Hepatocyte (in vitro differentiated cells): ENCODE results near the gene SERTAD1. TPM values are rescaled to one million over a fixed set of nuclear protein-coding genes. Genes with fewer than 3 reads are reported as not detected.

Source experiments
- DNase-seq: peaks from one replicate; pipeline ENCODE4 v3.0.0-alpha.2; 2016; ENCODE audit warnings: low spot score
- H2AFZ ChIP-seq: fragments of 200-600 bp; sonication (generic); 2 replicates; pipeline ENCODE4 v1.6.0; 2016; ENCODE audit warnings: antibody characterized with exemption, mild to moderate bottlenecking
- H3K27ac ChIP-seq: fragments of 200-600 bp; sonication (generic); 2 replicates; pipeline ENCODE4 v1.5.1; 2016; ENCODE audit warnings: mild to moderate bottlenecking
- H3K27me3 ChIP-seq: fragments of 200-600 bp; sonication (generic); 2 replicates; pipeline ENCODE4 v1.6.1; 2016
- H3K36me3 ChIP-seq: fragments of 200-600 bp; sonication (generic); replicated peaks from 2 replicates; pipeline ENCODE4 v1.5.1; 2016; ENCODE audit warnings: low read depth; ENCODE audit not compliant: insufficient read depth
- H3K4me1 ChIP-seq: fragments of 200-600 bp; sonication (generic); 2 replicates; pipeline ENCODE4 v1.5.1; 2016; ENCODE audit warnings: mild to moderate bottlenecking, moderate library complexity; ENCODE audit not compliant: insufficient read depth
- H3K4me2 ChIP-seq: fragments of 200-600 bp; sonication (generic); 2 replicates; pipeline ENCODE4 v1.6.0; 2016
- H3K4me3 ChIP-seq: fragments of 200-600 bp; sonication (generic); 2 replicates; pipeline ENCODE4 v1.5.1; 2016; ENCODE audit warnings: mild to moderate bottlenecking
- H3K79me2 ChIP-seq: fragments of 200-600 bp; sonication (generic); 2 replicates; pipeline ENCODE4 v1.6.0; 2017; ENCODE audit warnings: mild to moderate bottlenecking
- H3K9me2 ChIP-seq: fragments of 200-600 bp; sonication (generic); replicated peaks from 2 replicates; pipeline ENCODE4 v1.6.0; 2017; ENCODE audit warnings: mild to moderate bottlenecking; ENCODE audit not compliant: insufficient read depth
- H3K9me3 ChIP-seq: fragments of 200-600 bp; sonication (generic); 2 replicates; pipeline ENCODE4 v1.5.1; 2016; ENCODE audit warnings: low read depth, mild to moderate bottlenecking
- H4K20me1 ChIP-seq: fragments of 200-600 bp; sonication (generic); 2 replicates; pipeline ENCODE4 v1.6.0; 2016; ENCODE audit warnings: mild to moderate bottlenecking; ENCODE audit not compliant: insufficient read depth, poor library complexity, severe bottlenecking
- EZH2 ChIP-seq: fragments of 200-600 bp; sonication (generic); IDR thresholded peaks from 2 replicates; pipeline ENCODE4 v1.6.1; 2016; ENCODE audit warnings: antibody characterized with exemption, mild to moderate bottlenecking, borderline replicate concordance
- EZH2phosphoT487 ChIP-seq: fragments of 200-600 bp; sonication (generic); IDR thresholded peaks from one replicate; pipeline ENCODE4 v1.6.1; 2018; ENCODE audit warnings: antibody characterized with exemption, mild to moderate bottlenecking, low read depth, moderate library complexity; ENCODE audit not compliant: unreplicated experiment, severe bottlenecking
- WGBS: methylation state at CpG from one replicate; pipeline ENCODE4 v1.1.6; 2016; ENCODE audit warnings: low lambda C conversion rate; ENCODE audit errors: missing lambda C conversion rate; 5-methylcytosine and 5-hydroxymethylcytosine counted together
- polyA plus RNA-seq: library from polyadenylated mRNA; unstranded; fragments of >200 nt; fragmentation: Nextera tagmentation; extraction: Ambion mirVana; gene quantifications from 2 replicates; pipeline ENCODE4 v1.2.1, GENCODE V29; 2016
- total RNA-seq: library from RNA; depleted of rRNA; stranded (reverse); fragments of >200 nt; gene quantifications from 2 replicates; pipeline ENCODE4 v1.2.3, GENCODE V29; 2014
- TF ChIP-seq, protein P1 (sequence below): fragments of 200-600 bp; sonication (generic); IDR thresholded peaks from 2 replicates; pipeline ENCODE4 v1.5.1; 2016; ENCODE audit warnings: antibody characterized with exemption, mild to moderate bottlenecking; ENCODE audit not compliant: poor library complexity

SERTAD1 gene
- total and polyA plus RNA-seq, 2 experiments from 2014 or later: 17.1 to 17.9 TPM

DNA sequence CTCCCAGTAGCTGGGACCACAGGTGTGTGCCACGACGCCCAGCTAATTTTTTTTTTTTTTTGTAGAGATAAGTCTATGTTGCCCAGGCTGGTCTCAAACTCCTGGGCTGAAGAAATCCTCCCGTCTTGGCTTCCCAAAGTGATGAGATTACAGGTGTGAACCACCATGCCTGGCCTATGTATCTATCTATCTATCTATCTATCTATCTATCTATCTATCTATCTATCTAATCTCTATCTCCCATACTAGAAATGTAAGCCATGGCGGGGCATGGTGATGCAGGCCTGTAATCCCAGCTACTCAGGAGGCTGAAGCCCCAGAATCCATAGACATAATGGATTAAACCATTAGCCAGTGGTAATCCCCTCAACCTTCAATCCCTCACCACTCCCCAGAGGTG lies 24.9 kb upstream of the SERTAD1 start:
- Histone ChIP-seq H3K4me2 (no peak overlapping the region), H3K9me3 (no peaks in the 10 kb centered on the region), H3K27me3 (no peaks in the 10 kb centered on the region), H3K79me2 (no peaks in the 10 kb centered on the region), H2AFZ (no peak overlapping the region), H3K4me3 (no peak overlapping the region), H4K20me1 (no peaks in the 10 kb centered on the region), H3K36me3 (no peaks in the 10 kb centered on the region), H3K4me1 (peaks cover 1% of the 10 kb centered on the region), H3K9me2 (no peaks in the 10 kb centered on the region), H3K27ac (no peak overlapping the region)
- TF ChIP-seq EZH2phosphoT487 (no peak), EZH2 (no peak)
- TF ChIP-seq, protein P1, sequence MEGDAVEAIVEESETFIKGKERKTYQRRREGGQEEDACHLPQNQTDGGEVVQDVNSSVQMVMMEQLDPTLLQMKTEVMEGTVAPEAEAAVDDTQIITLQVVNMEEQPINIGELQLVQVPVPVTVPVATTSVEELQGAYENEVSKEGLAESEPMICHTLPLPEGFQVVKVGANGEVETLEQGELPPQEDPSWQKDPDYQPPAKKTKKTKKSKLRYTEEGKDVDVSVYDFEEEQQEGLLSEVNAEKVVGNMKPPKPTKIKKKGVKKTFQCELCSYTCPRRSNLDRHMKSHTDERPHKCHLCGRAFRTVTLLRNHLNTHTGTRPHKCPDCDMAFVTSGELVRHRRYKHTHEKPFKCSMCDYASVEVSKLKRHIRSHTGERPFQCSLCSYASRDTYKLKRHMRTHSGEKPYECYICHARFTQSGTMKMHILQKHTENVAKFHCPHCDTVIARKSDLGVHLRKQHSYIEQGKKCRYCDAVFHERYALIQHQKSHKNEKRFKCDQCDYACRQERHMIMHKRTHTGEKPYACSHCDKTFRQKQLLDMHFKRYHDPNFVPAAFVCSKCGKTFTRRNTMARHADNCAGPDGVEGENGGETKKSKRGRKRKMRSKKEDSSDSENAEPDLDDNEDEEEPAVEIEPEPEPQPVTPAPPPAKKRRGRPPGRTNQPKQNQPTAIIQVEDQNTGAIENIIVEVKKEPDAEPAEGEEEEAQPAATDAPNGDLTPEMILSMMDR: no peak
- 98% methylated on average over 4 of the region's 4 CpGs for WGBS
- no peak for DNase-seq

DNA sequence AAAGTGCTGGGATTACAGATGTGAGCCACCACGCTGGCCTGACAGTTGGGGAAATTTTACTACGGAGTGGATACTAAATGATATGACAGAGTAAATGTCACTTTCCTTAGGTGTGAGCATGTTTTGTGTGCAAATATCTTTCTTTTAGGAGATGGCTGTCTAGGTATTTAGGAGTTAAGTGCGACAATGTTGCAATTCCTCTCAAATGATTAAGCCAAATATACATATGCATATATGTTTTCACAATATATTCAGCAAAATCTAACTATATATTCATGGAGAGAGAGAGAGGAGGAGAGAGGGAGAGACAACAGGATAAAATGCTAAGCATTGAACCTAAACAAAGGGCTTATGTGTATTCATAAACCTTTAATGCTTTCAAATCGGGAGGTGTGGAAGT lies 23.7 kb upstream of the SERTAD1 start:
- H3K27me3 ChIP-seq: no peaks in the 10 kb centered on the region
- no peaks in the 10 kb centered on the region for H3K9me3 ChIP-seq
- no peaks in the 10 kb centered on the region for H3K9me2 ChIP-seq
- no peak for DNase-seq
- TF ChIP-seq EZH2phosphoT487 (no peak), EZH2 (no peak)
- TF ChIP-seq, protein P1: no peak
- H3K4me3 ChIP-seq: no peak overlapping the region
- no peak overlapping the region for H3K27ac ChIP-seq
- no peaks in the 10 kb centered on the region for H4K20me1 ChIP-seq
- no peaks in the 10 kb centered on the region for H3K79me2 ChIP-seq
- no peak overlapping the region for H2AFZ ChIP-seq
- H3K4me2 ChIP-seq: no peak overlapping the region
- no peaks in the 10 kb centered on the region for H3K36me3 ChIP-seq
- H3K4me1 ChIP-seq: peaks cover 9% of the 10 kb centered on the region
- 92% methylated on average over 4 of the region's 4 CpGs for WGBS

DNA sequence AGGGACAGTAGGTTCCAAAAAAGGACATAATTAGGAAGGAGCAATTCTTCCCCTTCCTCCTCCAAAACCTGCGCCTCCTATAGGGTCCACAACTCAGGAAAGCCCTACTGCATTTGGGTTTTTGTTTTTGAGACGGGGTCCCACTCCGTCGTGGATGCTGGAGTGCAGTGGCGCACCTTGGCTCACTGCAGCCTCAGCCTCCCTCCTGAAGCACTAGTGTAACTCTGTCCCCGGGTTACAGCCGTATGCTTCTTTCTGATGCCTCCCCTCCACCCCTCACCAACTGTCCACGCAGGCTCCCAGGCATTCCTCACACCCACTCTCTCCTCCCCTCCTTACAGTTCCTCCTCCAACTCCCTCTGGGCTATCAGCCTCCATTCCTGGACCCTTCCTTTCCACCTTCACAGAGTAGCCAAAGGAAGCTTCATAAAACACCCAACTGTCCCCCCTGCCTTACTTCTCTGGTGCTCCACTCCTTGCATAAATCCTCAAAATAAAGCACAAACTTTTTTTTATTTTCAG lies 20.5 kb upstream of the SERTAD1 start:
- Histone ChIP-seq H3K79me2 (peaks cover 21% of the 10 kb centered on the region), H3K9me3 (no peaks in the 10 kb centered on the region), H3K27ac (peak overlapping the region; percentile 98), H3K36me3 (no peaks in the 10 kb centered on the region), H3K4me1 (peaks cover 21% of the 10 kb centered on the region), H2AFZ (no peak overlapping the region), H4K20me1 (peaks cover 15% of the 10 kb centered on the region), H3K27me3 (no peaks in the 10 kb centered on the region), H3K9me2 (no peaks in the 10 kb centered on the region), H3K4me3 (no peak overlapping the region), H3K4me2 (no peak overlapping the region)
- no peak for DNase-seq
- 83% methylated on average over 8 of the region's 8 CpGs for WGBS
- TF ChIP-seq, protein P1: no peak
- TF ChIP-seq EZH2phosphoT487 (no peak), EZH2 (no peak)

DNA sequence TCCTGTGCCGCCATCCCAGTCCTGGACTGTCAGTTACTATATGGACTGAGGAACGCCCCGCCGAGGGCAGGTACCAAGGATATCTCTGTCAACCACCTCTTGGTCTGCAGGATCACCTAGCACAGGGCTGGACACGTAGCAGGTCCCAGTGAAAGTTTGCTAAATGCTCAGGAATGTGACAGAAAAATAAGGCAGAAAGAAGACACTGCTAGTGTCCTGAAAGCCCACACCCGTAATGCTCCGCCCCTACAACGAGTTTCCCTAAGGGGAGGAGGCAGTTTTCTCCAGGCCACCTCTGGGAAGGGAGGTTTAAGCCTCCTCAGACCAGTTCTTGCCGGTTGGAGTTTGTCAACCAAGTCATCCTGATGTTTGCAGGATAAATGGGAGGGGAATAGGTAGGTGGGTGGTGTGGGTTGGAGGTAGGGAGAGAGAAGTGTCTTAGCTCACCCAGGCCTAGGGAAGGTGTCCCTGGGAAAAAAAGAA lies 20.0 kb upstream of the SERTAD1 start:
- Histone ChIP-seq H3K4me2 (peak overlapping the region; percentile 79), H3K9me3 (no peaks in the 10 kb centered on the region), H3K36me3 (no peaks in the 10 kb centered on the region), H2AFZ (no peak overlapping the region), H3K79me2 (peaks cover 26% of the 10 kb centered on the region), H3K4me3 (no peak overlapping the region), H3K27ac (peak overlapping the region; percentile 98), H3K27me3 (no peaks in the 10 kb centered on the region), H4K20me1 (peaks cover 20% of the 10 kb centered on the region), H3K9me2 (no peaks in the 10 kb centered on the region), H3K4me1 (peaks cover 26% of the 10 kb centered on the region)
- DNase-seq: peak; percentile 87
- TF ChIP-seq EZH2phosphoT487: no peak
- TF ChIP-seq EZH2: no peak
- TF ChIP-seq, protein P1: no peak
- 60% methylated on average over 9 of the region's 9 CpGs for WGBS
